GM04504 (cell line): ENCODE results near the gene TP53AIP1.
A peak's percentile ranks its signal among the peaks of the same experiment; 100 is the strongest.

ENCODE experiments used
- DNase-seq: peaks from one replicate; pipeline ENCODE4 v3.0.0-alpha.2; 2012; ENCODE audit warnings: low read depth

Gene TP53AIP1, protein sequence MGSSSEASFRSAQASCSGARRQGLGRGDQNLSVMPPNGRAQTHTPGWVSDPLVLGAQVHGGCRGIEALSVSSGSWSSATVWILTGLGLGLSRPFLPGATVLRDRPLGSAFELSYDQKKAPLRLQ

DNA sequence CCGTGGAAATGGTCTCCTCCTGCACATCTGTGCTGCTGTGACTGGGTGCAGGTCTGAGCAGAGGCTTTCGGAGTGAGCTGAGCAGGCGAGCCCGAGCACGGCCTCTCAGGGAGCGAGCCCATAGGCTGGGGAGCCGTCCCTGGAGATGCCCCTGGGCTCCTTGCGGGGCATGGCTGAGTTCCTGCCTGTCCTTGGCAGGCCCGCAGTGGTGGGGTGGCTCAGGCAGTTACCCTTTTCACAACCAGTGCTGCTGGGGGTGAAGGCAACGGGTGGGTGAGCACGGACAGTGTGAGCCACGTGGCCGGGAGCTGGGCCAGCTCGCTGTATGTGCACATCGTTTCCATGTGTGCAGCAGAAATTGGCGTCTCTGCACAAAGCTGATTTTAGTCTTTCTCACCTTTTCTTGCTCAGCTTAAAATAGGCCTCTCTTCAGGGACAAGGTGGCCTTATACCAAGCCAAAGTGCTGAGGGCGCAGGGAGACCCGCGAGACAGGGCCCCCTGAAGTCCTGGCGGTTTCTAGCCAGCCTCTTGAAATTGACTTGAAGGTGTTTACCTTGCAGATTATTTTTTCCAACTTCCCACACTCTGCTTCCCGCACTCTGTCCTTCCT is at the start of gene TP53AIP1:
TP53AIP1 (minus strand) TSS at position 55 of the 611 bp plus-strand sequence. CDS start 5,053 bp downstream, outside the sequence.
- DNase-seq = no peak

DNA sequence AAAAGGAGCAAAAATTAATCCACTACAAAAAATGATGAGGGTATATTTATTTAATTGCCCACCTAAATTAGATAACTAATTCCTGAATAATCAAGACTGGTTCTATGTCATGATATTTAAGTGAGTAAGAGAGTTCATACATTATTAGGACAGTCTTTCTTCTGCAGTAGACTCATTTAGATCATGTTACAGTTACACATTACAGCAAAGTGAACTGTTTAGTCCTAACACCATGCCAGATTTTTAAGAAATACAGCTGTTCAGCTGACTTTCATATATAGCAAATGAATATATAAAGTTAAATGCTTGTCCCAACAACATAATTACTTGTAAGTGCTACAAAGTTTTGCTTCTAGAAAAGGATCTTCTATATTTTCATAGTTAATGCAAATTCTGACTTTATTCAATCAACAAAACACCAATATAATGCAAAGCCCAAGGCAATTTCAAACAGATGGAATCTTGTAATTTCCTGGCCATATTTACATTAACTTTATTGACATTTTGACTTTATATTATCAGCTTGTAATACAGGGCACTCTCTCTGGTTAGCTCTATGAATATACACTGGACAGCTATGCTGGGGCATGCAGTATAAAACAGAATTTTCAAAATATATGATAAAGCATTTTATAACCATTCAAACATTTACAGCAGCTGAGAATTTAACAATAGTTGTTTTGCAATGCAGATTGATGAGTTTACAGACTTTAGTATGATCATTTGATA is 45.7 kb upstream of the TP53AIP1 start:
- DNase-seq = no peak

DNA sequence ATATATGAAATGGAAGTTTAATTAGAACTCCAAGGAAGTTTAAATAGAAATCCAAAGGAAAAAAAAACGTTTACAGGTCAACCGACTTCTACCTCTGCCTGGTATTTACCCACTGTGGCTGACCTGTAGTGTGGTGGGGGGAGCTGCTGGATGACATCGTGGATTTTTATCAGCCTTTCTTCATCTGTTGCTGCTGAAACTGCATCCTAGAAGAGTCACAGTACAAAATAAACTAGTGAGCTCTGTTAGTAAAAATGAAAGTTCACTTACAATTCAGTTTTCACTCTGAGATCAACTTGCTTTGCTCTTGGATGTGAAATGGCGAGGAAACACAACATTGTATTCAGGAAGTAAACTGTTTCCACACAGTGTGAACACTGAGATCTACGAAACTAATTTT is 43.2 kb upstream of the TP53AIP1 start:
- no peak for DNase-seq

DNA sequence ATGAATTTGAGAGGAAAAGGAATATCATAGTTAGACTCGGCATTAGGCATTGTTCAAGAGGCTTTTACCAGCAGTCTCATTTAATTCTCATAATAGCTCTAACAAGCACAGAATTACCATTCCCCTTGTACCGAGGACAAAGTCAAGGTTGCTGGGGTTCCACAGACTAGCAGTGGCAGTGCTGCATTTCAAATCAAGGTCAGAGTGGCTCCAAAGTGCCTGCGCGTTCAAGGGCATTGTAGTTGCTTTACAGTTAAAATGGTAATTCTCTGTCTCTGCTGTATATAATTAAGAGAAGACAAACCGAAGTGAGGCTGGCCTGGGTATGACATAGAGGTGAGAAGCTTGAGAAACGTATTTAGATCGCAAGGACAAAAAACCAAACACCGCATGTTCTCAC is 40.4 kb upstream of the TP53AIP1 start:
- DNase-seq = no peak

DNA sequence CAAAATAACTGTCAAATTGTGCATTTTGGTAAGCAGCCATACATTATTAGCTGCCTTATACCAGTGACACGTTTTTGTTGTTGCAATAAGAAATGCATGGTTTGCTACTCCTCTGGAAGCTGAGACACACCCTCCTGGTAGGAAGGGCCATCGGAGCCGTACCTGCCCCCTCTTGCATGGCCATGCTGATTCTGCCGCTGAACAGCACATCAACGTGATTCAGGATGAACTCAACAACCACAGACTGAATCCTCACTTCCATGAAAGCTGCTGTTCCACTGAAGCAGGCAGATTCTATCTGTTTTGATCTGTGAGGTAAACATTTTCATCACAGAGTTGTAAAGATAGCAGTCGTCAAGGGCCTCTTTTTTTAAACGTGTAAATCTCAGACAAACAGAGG is 38.6 kb upstream of the TP53AIP1 start:
- DNase-seq = no peak

DNA sequence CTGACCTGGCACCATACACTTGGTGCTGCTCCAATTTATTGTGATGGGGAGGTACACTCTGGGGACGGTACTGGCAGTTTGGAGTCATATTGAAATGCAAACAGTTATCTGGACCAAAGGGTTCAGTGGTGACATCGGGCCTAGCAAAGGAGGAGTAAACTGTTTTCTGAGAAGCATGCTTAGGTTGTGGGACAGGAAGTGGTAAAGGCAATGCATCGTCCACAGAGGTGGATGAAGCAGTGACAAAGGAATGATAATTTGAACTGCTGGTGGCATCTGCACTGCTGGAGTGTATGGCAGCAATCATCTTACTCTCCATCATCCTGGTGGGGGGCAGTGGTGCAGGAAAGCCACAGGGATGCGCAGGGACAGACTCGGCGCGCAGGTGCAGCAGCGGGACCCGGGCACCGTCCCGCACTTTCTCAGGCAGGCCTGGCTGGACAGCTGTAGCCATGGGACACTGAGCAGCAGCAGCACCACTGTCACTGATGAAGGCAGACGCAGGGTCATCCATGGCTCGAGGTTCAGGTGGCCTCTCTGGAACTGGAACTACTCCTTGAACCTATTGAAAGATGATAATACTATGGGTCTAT is 28.0 kb upstream of the TP53AIP1 start:
- DNase-seq = no peak

DNA sequence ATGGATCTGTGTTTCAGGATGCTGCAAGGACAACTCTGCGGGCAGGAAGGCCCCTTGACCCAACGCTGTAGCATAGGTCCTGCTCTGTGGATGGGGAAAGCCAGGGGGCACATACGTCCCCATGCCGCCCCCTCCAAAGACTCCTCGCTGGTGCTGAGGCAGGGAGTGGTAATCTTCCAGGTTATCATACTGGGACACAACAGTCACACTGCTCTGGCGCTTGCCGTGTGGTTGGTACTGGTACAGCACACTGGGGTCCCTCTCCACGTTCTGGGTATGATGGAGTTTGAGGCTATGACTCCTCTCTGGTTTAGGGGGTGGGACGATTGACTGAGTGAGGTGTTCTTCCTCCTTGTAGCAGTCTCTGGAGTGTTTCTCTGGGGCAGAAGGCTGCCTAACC is 26.2 kb upstream of the TP53AIP1 start:
- DNase-seq = no peak

DNA sequence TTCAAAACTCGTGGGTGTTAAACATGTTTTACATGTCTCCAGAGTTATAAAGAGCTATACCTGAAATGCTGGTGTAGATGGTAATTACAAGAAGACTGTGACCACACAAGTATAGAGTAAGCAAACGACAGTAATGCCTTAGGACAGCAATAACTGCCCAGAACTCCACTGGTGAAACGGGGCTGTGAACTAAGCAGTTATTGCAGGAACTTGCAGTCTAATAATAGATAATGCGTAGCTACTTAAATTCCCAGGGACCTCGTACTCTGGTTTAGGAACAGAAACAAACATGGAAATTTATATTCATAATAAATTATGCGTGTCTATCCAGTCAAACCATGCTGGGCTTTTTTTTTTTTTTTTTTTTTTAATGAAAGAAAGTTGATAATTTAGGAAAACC is 24.9 kb upstream of the TP53AIP1 start:
- no peak for DNase-seq

DNA sequence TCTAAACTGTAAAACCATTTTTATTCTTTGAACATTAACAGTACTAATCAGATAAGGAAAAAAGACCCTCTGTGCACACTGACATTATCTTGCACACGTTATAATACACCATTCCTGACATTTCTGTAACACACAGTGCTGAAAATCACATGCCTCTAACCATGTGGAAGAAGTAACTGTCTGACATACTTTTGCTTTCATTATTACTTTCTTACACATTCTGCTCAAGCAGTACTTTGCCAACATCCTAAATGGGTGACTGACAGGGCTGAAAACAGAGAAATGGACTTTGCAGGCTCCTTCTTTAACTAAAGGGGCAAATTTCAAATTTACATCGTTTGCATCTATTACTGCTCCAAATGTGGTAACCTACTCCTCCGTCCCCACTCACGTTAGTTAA is 22.8 kb upstream of the TP53AIP1 start:
- no peak for DNase-seq

DNA sequence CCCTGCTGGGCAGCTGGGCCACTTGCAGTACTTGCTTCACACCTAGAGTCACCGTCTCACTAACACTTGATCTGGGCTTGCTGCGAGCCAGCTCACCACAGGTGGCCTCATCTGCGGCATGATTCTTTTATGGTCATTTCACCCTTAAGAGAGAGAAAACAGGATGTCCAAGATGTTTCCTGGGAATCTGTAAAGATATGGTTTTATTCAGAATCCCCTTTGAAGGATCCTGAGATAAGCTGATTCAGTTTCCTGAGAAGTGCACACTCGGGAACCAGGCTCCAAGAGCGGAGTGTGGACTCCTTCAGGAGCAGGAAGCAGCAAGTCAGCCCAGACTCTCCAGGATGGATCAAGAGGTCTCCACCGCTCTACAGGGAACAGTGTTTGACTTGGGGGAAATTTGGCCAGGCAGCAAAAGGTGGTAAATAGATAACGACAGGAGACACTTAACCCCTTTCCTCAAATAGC is 21.8 kb upstream of the TP53AIP1 start:
- no peak for DNase-seq

DNA sequence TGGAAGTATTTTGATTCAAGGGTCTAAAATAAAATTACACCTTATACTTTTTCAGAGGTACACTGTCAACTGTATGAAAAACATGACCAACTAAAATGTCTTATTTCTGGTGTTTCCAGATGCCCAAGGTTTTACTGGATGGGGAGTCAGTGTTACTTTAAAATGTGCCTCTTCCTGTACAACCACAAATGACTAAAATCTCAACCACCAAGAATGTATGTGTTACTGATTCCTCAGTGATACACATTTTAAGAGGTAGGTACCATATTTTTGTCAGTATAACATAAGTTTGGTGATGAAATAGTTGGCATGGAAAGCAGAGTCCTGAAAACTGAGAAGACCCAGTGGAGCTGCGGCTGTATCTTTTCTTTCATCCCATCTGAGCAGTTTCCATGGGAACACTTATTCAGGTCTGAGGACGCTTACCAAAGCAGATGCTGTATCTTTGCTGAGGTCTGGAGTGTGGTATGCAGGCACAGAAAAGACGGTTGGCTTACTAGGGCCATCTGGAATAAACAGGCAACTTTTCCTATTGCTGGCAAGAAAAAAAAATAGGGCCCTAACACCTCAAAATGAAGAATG is 21.2 kb upstream of the TP53AIP1 start:
- DNase-seq = no peak

DNA sequence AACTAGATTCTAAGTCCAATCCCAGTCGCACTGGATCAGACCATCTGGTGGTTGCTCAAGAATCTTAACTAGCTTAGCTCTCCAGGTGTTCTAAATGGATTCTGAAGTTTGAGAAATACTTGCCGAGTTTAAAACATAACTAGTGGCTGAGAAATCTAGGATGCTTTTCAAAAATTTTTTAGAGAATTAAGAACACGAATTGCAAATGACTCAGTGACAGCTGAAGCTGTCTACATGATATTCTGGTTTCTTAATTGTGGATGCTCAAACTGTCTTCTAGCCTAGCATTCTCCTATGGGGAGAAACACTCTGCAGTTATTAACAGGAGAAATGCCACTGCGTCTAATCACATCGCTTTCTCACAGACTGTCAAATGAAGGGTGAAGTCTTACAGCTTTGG is 20.2 kb upstream of the TP53AIP1 start:
- DNase-seq = no peak

DNA sequence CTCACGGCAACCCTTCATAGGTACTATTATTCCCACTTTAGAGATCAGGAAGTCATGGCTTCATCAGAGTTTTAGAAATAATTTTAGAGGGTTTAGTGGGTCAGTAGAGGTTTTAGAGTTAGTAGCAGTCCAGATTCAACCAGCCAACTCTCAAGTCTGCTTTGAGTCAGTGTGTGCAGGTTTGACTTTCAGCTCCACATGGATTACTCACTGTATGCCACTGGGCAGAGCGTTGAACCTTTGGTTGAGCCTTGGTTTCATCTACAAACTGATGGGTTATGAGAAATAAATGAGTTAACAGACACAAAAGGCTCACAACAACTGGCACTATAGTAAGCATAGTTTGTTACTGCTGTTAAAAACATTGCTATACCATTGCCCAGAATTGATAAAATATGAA is 19.0 kb upstream of the TP53AIP1 start:
- no peak for DNase-seq

DNA sequence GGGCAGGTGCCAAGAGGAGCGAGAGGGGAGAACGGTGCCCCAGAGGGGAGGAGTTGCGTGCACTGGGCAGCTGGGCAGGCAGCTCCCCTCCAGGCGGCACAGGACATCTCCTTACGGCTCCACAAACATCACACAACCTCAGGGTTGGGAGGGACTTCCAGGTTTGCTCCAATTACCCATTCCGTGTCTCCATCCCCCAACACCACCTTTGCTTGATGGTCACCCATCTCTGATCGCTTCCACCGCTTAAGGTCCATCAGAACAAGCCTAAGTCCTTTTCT is 14.5 kb upstream of the TP53AIP1 start:
- DNase-seq = no peak

DNA sequence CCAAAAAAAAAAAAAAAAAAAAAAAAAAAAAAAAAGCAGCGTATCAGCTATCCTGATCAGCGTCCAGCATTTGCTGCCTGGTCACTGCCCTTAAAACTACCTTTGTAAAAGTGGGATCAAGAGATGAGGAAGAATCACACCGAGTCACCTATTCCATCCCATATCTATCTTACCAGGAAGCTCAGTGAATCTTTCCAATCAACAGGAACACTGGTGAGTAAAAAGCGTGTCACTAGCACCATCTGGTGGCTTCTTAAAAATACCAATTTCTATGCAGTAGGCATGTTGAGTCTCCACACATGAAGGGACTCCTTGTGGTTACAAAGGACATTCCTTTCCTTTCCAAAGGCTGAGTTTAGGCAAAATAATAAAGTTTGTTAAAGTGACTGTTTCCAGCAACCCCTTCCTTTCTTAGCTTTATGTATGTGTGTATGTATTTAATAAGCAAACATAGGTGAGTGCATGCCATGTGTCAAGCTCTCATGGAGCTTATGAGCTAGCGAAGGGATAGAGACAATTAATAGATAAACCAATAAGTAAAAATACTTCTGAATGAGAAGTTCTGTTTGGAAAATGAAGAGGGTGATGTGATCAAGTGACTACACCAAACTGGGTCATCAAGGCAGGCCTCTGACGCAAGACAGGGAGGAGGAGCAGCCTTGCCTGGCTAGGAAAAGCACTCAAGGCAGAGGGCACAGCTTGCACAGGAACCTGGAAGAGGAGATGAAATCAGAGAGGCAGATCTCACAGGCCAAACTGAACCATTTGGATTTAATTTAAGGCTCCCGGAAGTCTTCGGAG is 13.9 kb upstream of the TP53AIP1 start:
- DNase-seq = peak; percentile 49

DNA sequence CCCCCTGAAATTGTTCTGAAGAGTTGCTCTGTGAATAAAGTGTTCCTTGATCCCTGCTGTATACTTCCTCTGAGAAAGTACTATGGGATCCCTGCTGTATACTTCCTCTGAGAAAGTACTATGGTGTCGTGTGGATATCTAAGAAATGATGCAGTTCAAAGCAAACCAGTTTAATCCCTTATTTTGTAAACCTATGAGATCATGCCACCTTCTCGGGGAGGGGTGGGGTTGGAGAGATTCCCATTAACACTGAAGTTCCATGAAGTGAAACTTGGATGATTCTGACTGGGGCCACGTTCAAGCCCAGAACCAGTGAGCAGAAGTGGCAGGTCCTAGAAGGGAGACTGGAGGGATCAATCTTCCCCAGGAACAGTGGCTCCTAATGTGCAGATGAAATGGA is 13.0 kb upstream of the TP53AIP1 start:
- DNase-seq = no peak

DNA sequence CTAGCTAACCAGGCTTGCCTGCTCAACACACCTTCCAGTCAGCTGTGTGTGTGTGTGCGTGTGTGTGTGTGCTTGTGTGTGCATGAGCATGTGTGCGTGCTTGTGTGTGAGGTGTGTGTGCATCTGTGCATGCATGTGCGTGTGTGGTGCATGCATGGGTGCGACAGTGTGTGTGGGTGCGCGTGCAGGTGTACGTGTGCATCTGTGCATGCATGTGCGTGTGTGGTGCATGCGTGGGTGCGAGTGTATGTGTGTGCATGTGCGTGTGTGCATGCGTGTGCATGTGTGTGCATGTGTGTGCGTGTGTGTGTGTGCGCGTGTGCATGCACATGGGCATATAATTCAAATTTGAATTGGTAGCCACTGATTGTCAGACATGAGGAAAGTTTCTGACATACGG is 10.5 kb upstream of the TP53AIP1 start:
- no peak for DNase-seq

DNA sequence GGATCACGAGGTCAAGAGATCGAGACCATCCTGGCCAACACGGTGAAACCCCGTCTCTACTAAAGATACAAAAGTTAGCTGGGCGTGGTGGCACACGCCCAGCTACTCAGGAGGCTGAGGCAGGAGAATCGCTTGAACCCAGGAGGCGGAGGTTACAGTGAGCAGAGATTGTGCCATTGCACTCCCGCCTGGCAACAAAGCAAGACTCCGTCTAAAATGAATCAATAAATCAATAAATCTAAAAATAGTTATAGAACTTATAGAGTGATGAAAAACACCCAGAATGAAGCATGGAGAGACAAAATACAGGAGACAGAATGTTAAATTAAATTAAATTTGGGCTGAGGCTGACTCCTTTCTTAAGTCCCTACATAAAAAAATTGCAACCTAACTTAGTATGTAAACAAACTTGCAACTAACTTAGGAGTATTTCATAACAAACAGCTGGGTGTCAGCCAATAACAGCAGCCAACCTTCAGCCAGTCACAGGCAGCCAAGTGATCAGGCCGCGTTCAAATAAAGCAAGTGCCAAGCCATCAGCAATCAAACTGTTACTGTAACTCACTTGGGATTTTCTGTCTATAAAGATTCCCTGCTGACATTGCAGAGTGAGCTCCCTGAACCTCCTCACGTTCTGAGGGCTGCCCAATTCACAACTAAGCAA is 7.3 kb upstream of the TP53AIP1 start:
- DNase-seq = peak; percentile 15

DNA sequence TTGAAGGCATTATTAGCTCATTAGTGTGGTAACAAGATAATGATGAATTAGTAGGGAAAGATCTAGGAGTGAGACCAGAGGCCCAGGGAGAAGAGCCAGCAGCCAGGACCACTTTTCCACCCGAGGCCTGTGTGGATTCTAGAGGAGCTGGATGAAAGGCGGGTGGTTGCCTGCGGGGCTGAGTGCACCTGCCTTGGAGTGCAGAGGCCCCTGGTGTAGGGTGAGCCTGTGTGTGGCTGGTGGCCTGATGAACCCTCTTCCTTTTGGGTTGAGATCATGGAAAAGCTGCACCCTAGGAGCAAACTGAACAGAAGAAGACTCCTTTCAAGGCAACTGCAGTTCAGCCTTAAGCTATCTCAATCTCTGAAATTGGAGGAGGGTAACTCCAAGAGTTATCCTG is 5.9 kb upstream of the TP53AIP1 start:
- no peak for DNase-seq

DNA sequence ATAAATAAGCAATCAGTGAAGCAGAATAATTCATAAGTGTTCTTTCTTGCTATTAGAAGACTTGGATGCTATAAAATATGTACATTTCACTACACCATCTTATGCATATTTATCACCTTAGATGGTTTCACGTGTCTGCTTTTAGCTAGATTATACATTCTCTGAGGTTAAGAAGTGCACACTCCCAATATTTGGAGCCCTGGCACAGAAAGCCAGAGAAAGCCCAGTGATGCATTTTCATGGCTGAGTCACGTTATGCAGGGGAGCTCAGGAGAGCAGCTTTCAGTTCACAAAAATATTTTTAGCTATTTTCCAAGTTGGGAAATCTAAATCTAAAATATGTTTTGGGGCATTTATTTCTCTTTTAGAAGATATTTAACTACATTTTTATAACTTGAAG is 5.1 kb upstream of the TP53AIP1 start:
- DNase-seq = no peak

DNA sequence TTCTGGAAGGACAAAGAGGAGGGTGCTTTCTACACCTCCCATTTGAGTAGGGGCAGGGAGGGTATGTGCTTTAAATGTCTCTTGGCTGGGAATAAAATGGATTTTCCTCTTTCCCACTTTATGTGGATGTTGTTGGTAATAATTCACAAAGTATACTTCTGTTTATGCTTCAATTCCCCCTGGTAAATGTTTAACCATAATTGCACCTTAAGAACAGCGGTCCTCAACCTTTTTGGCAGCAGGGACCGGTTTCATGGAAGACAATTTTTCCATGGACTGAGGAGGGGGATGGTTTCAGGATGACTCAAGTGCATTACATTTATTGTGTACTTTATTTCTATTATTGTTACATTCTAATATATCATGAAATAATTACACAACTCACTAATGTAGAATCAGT is 4.0 kb upstream of the TP53AIP1 start:
- no peak for DNase-seq
